ENCODE data around the gene TP53TG3B.
"Not testable (repeated sequence)": the region's sequence is repeated elsewhere in the genome, so short reads cannot be mapped to it uniquely, and the experiment has no call there.

The TP53TG3B gene, protein sequence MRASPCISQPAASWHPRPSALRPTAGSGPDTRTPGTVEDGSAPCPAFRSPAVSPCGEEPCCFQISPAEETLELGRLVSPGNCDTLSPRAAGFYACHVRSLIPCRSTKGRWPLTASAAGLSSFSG

DNA sequence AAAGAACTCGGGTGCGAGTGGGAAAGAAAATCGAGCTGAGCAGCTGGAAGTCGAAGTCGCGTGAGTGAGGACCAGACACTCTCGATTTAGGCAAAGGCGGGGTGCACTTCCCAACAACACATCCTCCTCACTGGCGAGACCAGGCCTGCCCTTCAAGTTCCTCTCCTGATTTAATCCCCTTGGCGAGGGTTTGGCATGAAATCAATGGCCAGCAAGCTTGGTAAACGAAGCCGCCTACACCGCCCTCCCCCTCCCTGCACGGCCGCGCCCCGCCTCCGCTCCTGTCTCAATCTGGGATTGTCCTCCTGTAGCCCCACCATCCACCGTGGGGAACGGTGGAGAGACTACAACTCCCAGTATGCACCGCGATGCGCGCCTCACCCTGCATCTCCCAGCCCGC is at the start of gene TP53TG3B:
Gene TP53TG3B, plus strand, starts transcription at position 301 of the 400 bp plus-strand sequence. Its CDS starts 68 bp downstream, at position 369.
- DNase-seq = not testable (repeated sequence)

DNA sequence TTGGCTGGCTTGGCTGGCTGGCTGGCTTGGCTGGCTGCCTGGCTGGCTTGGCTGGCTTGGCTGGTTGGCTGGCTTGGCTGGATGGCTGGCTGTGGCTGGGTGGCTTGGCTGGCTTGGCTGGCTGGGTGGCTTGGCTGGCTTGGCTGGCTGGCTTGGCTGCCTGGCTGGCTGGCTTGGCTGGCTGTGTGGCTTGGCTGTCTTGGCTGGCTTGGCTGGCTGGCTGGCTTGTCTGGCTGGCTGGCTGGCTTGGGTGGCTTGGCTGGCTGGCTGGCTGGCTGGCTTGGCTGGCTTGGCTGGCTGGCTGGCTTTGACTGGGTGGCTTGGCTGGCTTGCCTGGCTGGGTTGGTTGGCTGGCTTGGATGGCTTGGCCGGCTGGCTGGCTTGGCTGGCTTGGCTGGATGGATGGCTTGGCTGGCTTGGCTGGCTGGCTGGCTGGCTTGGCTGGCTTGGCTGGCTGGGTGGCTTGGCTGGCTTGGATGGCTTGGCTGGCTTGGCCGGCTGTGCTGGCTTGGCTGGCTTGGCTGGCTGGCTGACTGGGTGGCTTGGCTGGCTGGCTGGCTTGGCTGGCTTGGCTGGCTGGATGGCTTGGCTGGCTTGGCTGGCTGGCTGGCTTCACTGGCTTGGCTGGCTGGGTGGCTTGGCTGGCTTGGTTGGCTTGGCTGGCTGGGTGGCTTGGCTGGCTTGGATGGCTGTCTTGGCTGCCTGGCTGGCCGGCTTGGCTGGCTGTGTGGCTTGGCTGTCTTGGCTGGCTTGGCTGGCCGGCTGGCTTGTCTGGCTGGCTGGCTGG is 24.2 kb upstream of the TP53TG3B start:
- not testable (repeated sequence) for DNase-seq

DNA sequence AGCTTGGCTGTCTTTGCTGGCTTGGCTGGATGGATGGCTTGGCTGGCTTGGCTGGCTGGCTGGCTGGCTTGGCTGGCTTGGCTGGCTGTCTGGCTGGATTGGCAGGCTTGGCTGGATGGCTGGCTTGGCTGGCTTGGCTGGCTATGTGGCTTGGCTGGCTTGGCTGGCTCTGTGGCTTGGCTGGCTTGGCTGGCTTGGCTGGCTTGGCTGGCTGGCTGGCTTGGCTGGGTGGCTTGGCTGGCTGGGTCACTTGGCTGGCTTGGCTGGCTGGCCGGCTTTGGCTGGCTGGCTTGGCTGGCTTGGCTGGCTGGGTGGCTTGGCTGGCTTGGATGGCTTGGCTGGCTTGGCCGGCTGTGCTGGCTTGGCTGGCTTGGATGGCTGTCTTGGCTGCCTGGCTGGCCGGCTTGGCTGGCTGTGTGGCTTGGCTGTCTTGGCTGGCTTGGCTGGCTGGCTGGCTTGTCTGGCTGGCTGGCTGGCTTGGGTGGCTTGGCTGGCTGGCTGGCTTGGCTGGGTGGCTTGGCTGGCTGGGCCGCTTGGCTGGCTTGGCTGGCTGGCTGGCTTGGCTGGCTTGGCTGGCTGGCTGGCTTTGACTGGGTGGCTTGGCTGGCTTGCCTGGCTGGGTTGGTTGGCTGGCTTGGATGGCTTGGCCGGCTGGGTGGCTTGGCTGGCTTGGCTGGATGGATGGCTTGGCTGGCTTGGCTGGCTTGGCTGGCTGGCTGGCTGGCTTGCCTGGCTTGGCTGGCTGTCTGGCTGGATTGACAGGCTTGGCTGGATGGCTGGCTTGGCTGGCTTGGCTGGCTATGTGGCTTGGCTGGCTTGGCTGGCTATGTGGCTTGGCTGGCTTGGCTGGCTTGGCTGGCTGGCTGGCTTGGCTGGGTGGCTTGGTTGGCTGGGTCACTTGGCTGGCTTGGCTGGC is 22.8 kb upstream of the TP53TG3B start:
- DNase-seq = not testable (repeated sequence)

DNA sequence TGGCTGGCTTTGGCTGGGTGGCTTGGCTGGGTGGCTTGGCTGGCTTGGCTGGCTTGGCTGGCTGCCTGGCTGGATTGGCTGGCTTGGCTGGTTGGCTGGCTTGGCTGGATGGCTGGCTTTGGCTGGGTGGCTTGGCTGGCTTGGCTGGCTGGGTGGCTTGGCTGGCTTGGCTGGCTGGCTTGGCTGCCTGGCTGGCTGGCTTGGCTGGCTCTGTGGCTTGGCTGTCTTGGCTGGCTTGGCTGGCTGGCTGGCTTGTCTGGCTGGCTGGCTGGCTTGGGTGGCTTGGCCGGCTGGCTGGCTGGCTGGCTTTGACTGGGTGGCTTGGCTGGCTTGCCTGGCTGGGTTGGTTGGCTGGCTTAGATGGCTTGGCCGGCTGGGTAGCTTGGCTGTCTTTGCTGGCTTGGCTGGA is 22.1 kb upstream of the TP53TG3B start:
- not testable (repeated sequence) for DNase-seq

DNA sequence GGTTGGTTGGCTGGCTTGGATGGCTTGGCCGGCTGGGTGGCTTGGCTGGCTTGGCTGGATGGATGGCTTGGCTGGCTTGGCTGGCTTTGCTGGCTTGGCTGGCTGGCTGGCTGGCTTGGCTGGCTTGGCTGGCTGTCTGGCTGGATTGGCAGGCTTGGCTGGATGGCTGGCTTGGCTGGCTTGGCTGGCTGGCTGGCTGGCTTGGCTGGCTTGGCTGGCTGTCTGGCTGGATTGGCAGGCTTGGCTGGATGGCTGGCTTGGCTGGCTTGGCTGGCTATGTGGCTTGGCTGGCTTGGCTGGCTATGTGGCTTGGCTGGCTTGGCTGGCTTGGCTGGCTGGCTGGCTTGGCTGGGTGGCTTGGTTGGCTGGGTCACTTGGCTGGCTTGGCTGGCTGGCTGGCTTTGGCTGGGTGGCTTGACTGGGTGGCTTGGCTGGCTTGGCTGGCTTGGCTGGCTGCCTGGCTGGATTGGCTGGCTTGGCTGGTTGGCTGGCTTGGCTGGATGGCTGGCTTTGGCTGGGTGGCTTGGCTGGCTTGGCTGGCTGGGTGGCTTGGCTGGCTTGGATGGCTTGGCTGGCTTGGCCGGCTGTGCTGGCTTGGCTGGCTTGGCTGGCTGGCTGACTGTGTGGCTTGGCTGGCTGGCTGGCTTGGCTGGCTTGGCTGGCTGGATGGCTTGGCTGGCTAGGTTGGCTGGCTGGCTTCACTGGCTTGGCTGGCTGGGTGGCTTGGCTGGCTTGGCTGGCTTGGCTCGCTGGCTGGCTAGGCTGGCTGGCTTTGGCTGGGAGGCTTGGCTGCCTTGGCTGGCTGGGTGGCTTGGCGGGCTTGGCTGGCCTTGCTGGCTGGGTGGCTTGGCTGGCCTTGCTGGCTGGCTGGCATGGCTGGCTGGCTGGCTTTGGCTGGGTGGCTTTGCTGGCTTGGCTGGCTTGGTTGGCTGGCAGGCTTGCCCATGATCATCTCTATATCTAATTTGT is 21.3 kb upstream of the TP53TG3B start:
- DNase-seq = not testable (repeated sequence)
